ENCODE results near the gene MYCBPAP. TPM values are rescaled to one million over a fixed set of nuclear protein-coding genes. Genes with fewer than 3 reads are reported as not detected.

The MYCBPAP gene
- total RNA-seq, 1 donor from 2014 or later, result 1.7 TPM

GRCh38 chr17:50570032-50570431 lies 61.8 kb downstream of the MYCBPAP start:
- peaks cover 38% of the 10 kb centered on the region for H3K27me3 Mint-ChIP-seq
- H3K36me3 Mint-ChIP-seq (ENCODE audit: insufficient read depth), result no peaks in the 10 kb centered on the region
- H3K27ac Mint-ChIP-seq, result no peak overlapping the region
- H3K9me3 Mint-ChIP-seq (ENCODE audit: low read depth), result no peaks in the 10 kb centered on the region
- H3K4me3 Mint-ChIP-seq (ENCODE audit: low read depth), result no peak overlapping the region
- peaks cover 23% of the 10 kb centered on the region for H3K4me1 Mint-ChIP-seq (ENCODE audit: low read depth)
- no peak for DNase-seq (ENCODE audit: low spot score, unreplicated experiment)
- TF ChIP-seq, protein P1, sequence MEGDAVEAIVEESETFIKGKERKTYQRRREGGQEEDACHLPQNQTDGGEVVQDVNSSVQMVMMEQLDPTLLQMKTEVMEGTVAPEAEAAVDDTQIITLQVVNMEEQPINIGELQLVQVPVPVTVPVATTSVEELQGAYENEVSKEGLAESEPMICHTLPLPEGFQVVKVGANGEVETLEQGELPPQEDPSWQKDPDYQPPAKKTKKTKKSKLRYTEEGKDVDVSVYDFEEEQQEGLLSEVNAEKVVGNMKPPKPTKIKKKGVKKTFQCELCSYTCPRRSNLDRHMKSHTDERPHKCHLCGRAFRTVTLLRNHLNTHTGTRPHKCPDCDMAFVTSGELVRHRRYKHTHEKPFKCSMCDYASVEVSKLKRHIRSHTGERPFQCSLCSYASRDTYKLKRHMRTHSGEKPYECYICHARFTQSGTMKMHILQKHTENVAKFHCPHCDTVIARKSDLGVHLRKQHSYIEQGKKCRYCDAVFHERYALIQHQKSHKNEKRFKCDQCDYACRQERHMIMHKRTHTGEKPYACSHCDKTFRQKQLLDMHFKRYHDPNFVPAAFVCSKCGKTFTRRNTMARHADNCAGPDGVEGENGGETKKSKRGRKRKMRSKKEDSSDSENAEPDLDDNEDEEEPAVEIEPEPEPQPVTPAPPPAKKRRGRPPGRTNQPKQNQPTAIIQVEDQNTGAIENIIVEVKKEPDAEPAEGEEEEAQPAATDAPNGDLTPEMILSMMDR (IDR thresholded peaks at IDR 0.05; ENCODE audit: unreplicated experiment), result no peak

GRCh38 chr17:50570528-50570927 lies 62.3 kb downstream of the MYCBPAP start:
- no peak overlapping the region for H3K27ac Mint-ChIP-seq
- TF ChIP-seq, protein P1 (IDR thresholded peaks at IDR 0.05; ENCODE audit: unreplicated experiment), result no peak
- no peaks in the 10 kb centered on the region for H3K36me3 Mint-ChIP-seq (ENCODE audit: insufficient read depth)
- DNase-seq (ENCODE audit: low spot score, unreplicated experiment), result no peak
- H3K4me1 Mint-ChIP-seq (ENCODE audit: low read depth), result peaks cover 23% of the 10 kb centered on the region
- H3K27me3 Mint-ChIP-seq, result peaks cover 34% of the 10 kb centered on the region
- no peaks in the 10 kb centered on the region for H3K9me3 Mint-ChIP-seq (ENCODE audit: low read depth)
- H3K4me3 Mint-ChIP-seq (ENCODE audit: low read depth), result no peak overlapping the region

- Mint-ChIP-seq H3K27ac (no peak overlapping the region), H3K27me3 (peaks cover 23% of the 10 kb centered on the region), H3K4me3 (ENCODE audit: low read depth) (no peak overlapping the region), H3K36me3 (ENCODE audit: insufficient read depth) (no peaks in the 10 kb centered on the region), H3K9me3 (ENCODE audit: low read depth) (no peaks in the 10 kb centered on the region), H3K4me1 (ENCODE audit: low read depth) (peaks cover 18% of the 10 kb centered on the region)
- TF ChIP-seq, protein P1 (IDR thresholded peaks at IDR 0.05; ENCODE audit: unreplicated experiment), result no peak
- no peak for DNase-seq (ENCODE audit: low spot score, unreplicated experiment)
Measured at GRCh38 chr17:50571681-50572080, 63.4 kb downstream of the MYCBPAP start.

DNA sequence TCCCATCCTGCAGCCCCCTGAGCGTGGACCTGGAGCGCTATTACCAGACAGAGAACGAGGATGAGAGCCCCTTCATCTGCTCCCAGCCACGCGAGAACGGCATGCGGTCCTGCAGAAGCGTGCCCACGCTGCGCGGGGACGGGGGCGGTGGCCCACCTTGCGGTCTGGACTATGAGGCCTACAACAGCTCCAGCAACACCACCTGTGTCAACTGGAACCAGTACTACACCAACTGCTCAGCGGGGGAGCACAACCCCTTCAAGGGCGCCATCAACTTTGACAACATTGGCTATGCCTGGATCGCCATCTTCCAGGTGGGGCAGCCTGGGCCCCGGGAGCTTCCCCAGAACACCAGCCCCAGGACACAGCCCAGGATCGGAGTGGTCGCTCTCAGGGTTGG lies 64.3 kb downstream of the MYCBPAP start:
- no peak for DNase-seq (ENCODE audit: low spot score, unreplicated experiment)
- Mint-ChIP-seq H3K27me3 (peaks cover 19% of the 10 kb centered on the region), H3K9me3 (ENCODE audit: low read depth) (no peaks in the 10 kb centered on the region), H3K27ac (no peak overlapping the region), H3K4me1 (ENCODE audit: low read depth) (peaks cover 13% of the 10 kb centered on the region), H3K4me3 (ENCODE audit: low read depth) (no peak overlapping the region), H3K36me3 (ENCODE audit: insufficient read depth) (no peaks in the 10 kb centered on the region)
- TF ChIP-seq, protein P1 (IDR thresholded peaks at IDR 0.05; ENCODE audit: unreplicated experiment), result no peak

- H3K27ac Mint-ChIP-seq, result no peak overlapping the region
- DNase-seq (ENCODE audit: low spot score, unreplicated experiment), result no peak
- H3K36me3 Mint-ChIP-seq (ENCODE audit: insufficient read depth), result no peaks in the 10 kb centered on the region
- no peak overlapping the region for H3K4me3 Mint-ChIP-seq (ENCODE audit: low read depth)
- peaks cover 17% of the 10 kb centered on the region for H3K27me3 Mint-ChIP-seq
- TF ChIP-seq, protein P1 (IDR thresholded peaks at IDR 0.05; ENCODE audit: unreplicated experiment), result no peak
- peaks cover 17% of the 10 kb centered on the region for H3K4me1 Mint-ChIP-seq (ENCODE audit: low read depth)
- H3K9me3 Mint-ChIP-seq (ENCODE audit: low read depth), result no peaks in the 10 kb centered on the region
Measured at GRCh38 chr17:50573866-50574611, 65.8 kb downstream of the MYCBPAP start.

Data from progenitor cell of endocrine pancreas (in vitro differentiated cells).